Stomach smooth muscle (tissue), 2 donors: ENCODE results near the gene OR10A3.

ENCODE experiments used
- H3K27ac ChIP-seq: one replicate; pipeline ENCODE4 v1.7.0; 2013; ENCODE audit warnings: mild to moderate bottlenecking, low read length, inconsistent platforms
- H3K27me3 ChIP-seq, 2 donors: one replicate each; pipeline ENCODE4 v1.7.0; 2013; ENCODE audit warnings: low read length in 2 of 2; ENCODE audit not compliant: insufficient read depth in 2 of 2, control insufficient read depth in 1 of 2
- H3K36me3 ChIP-seq, 2 donors: one replicate each; pipeline ENCODE4 v1.7.0; 2013; ENCODE audit warnings: low read length in 2 of 2; ENCODE audit not compliant: control insufficient read depth in 2 of 2, insufficient read depth in 2 of 2
- H3K4me1 ChIP-seq: one replicate; pipeline ENCODE4 v1.7.0; 2013; ENCODE audit warnings: low read length; ENCODE audit not compliant: control insufficient read depth, insufficient read depth
- H3K4me3 ChIP-seq, 2 donors: one replicate each; pipeline ENCODE4 v1.7.0; 2013; ENCODE audit warnings: low read length in 2 of 2
- H3K9ac ChIP-seq, 2 donors: one replicate each; pipeline ENCODE4 v1.7.0; 2013; ENCODE audit warnings: low read length in 2 of 2, mild to moderate bottlenecking in 1 of 2
- H3K9me3 ChIP-seq, 2 donors: one replicate each; pipeline ENCODE4 v1.7.0; 2013; ENCODE audit warnings: low read length in 2 of 2; ENCODE audit not compliant: control insufficient read depth in 2 of 2
- donor health status: healthy.
- donor health status: Pancreatic carcinoma.

The OR10A3 gene

GRCh38 chr11:7969756-7970646, 28.5 kb upstream of the OR10A3 start:
- no peak overlapping the region for H3K4me3 ChIP-seq

DNA sequence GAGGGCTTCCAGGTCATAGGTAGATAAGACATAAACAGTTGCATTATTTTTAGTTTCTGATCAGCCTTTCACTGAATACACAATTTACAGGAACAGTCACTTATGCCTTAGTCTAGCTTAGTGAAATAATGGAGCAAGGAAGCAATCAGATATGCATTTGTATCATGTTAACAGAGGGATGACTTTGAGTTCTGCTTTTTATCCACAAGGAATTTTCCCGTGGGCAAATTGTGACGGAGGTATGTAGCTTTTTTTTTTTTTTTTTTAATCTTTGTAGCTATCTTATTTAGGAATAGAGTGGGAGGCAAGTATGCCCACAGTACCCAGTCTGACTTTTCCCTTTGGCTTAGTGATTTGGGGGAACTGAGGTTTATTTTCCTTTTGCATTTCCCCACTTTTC, 27.2 kb upstream of the OR10A3 start:
- Histone ChIP-seq H3K27me3 (no peaks in the 10 kb centered on the region), H3K27ac (no peak overlapping the region), H3K9me3 (no peaks in the 10 kb centered on the region), H3K4me1 (no peaks in the 10 kb centered on the region), H3K4me3 (no peak overlapping the region), H3K9ac (no peak overlapping the region), H3K36me3 (no peaks in the 10 kb centered on the region)

More at GRCh38 chr11:7969756-7970646, 28.5 kb upstream of the OR10A3 start:
- Histone ChIP-seq H3K9me3 (no peaks in the 10 kb centered on the region), H3K27ac (no peak overlapping the region), H3K27me3 (no peaks in the 10 kb centered on the region), H3K36me3 (no peaks in the 10 kb centered on the region), H3K4me1 (no peaks in the 10 kb centered on the region), H3K9ac (no peak overlapping the region)

DNA sequence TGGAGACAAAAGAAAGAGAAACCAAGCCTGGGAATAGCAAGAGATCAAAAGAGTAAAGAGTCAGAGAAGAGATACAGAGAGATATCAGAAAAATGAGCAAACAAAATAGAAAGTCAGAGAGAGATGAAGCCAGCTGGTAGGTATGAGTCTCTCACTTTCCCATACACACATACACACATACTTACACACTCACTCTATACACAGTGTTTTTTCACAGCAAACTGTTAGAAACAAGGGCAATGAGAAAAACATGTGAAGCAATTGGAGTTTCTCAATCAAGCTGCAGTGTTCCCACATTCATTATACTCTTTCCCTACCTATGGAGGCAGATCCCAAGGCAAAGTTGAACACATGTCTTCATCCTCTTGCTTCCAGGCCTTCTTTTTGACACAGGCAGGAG, 26.3 kb upstream of the OR10A3 start:
- Histone ChIP-seq H3K9me3 (no peaks in the 10 kb centered on the region), H3K4me1 (no peaks in the 10 kb centered on the region), H3K27ac (no peak overlapping the region), H3K9ac (no peak overlapping the region), H3K27me3 (no peaks in the 10 kb centered on the region), H3K36me3 (no peaks in the 10 kb centered on the region), H3K4me3 (no peak overlapping the region)

- Histone ChIP-seq H3K36me3 (no peaks in the 10 kb centered on the region), H3K9ac (no peak overlapping the region), H3K9me3 (no peaks in the 10 kb centered on the region), H3K27me3 (no peaks in the 10 kb centered on the region), H3K27ac (no peak overlapping the region), H3K4me3 (no peak overlapping the region), H3K4me1 (no peaks in the 10 kb centered on the region)
Observed at GRCh38 chr11:7967097-7967496, 25.6 kb upstream of the OR10A3 start.

- Histone ChIP-seq H3K9me3 (peaks cover 0 to 4% of the 10 kb centered on the region in 2 donors), H3K4me3 (no peak within 1 kb of the TSS), H3K4me1 (no peaks in the 10 kb centered on the region), H3K36me3 (no peaks in the 10 kb centered on the region), H3K9ac (no peak within 1 kb of the TSS), H3K27ac (no peak within 1 kb of the TSS), H3K27me3 (peaks cover 0 to 2% of the 10 kb centered on the region in 2 donors)
Observed at GRCh38 chr11:7965386-7965785, 23.9 kb upstream of the OR10A3 start, which contains the start of gene NLRP10. Gene NLRP10 (minus strand): TSS chr11:7965447. CDS start chr11:7963495, 1,952 bp downstream.

GRCh38 chr11:7964873-7965272, 23.4 kb upstream of the OR10A3 start:
- Histone ChIP-seq H3K9ac (no peak overlapping the region), H3K36me3 (no peaks in the 10 kb centered on the region), H3K4me3 (no peak overlapping the region), H3K4me1 (no peaks in the 10 kb centered on the region), H3K27me3 (peaks cover 0 to 2% of the 10 kb centered on the region in 2 donors), H3K9me3 (peaks cover 0 to 4% of the 10 kb centered on the region in 2 donors), H3K27ac (no peak overlapping the region)

DNA sequence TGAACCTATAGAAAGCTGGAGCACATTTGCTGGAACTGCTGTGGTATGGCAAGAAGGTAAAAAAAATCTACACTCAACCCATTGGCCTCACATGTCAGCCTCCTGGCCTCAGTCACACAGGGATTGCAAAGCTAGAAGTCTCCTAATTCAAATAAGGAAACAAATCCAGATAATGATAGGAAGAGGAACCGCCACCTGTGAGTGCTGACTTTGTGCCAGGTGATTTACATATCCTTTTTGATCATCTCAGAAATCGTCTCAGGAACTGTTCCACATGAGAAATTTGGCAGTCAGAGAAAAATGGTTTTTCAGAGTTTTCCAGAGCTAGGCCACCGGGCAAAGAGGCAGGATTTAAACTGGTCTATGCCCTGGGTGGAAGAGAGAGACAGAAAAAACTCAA, 22.8 kb upstream of the OR10A3 start:
- Histone ChIP-seq H3K4me3 (no peak overlapping the region), H3K36me3 (no peaks in the 10 kb centered on the region), H3K9me3 (peaks cover 0 to 4% of the 10 kb centered on the region in 2 donors), H3K27ac (no peak overlapping the region), H3K4me1 (no peaks in the 10 kb centered on the region), H3K27me3 (peaks cover 0 to 2% of the 10 kb centered on the region in 2 donors), H3K9ac (no peak overlapping the region)

DNA sequence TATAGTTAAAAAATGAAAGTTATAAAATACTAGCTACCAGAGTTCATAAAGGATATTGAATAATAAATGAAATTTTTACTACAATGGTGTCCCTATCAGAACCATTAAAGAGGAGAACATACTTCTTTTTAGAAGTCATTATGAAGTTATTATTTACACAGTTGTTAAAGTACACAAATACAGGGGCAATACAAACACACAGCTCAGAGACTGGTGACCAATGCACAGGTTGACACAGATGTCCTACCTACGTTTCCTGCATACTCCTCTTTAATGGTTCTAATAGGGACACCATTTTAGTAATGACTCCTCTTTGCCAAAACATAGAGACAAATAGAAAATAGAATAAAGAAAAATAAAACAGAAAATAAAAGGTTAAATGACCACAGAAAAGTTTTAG, 13.7 kb upstream of the OR10A3 start:
- Histone ChIP-seq H3K9ac (no peak overlapping the region), H3K4me1 (no peaks in the 10 kb centered on the region), H3K4me3 (no peak overlapping the region), H3K9me3 (peaks cover 0 to 3% of the 10 kb centered on the region in 2 donors), H3K36me3 (no peaks in the 10 kb centered on the region), H3K27ac (no peak overlapping the region), H3K27me3 (no peaks in the 10 kb centered on the region)

- H3K4me3 ChIP-seq: no peak overlapping the region
- peaks cover 0 to 2% of the 10 kb centered on the region in 2 donors for H3K27me3 ChIP-seq
Observed at GRCh38 chr11:7949934-7950333, 8.4 kb upstream of the OR10A3 start.

DNA sequence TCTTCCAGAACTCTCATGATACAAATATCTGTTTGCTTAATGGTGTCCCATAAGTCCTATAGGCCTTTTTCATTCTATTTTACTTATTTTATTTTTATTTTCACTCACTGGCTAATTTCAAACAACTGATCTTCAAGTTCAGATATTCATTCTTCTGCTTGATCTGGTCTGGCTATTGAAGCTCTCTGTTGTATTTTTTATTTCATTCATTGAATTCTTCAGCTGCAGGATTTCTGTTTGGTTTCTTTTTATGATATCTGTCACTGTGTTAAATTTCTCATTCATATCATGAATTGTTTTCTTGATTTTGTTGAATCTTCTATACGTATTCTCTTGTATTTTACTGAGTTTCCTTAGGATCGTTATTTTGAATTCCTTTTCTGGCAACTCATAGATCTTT, 2.6 kb upstream of the OR10A3 start:
- no peaks in the 10 kb centered on the region for H3K36me3 ChIP-seq
- H3K4me1 ChIP-seq: no peaks in the 10 kb centered on the region
- peaks cover 0 to 2% of the 10 kb centered on the region in 2 donors for H3K27me3 ChIP-seq
- peaks cover 9 to 13% of the 10 kb centered on the region in 2 donors for H3K9me3 ChIP-seq
- H3K9ac ChIP-seq: no peak overlapping the region
- H3K27ac ChIP-seq: no peak overlapping the region
- H3K4me3 ChIP-seq: no peak overlapping the region

More at GRCh38 chr11:7949934-7950333, 8.4 kb upstream of the OR10A3 start:
- Histone ChIP-seq H3K36me3 (no peaks in the 10 kb centered on the region), H3K9ac (no peak overlapping the region), H3K9me3 (peaks cover 0 to 2% of the 10 kb centered on the region in 2 donors), H3K4me1 (no peaks in the 10 kb centered on the region), H3K27ac (no peak overlapping the region)

- Histone ChIP-seq H3K36me3 (no peaks in the 10 kb centered on the region), H3K27me3 (no peaks in the 10 kb centered on the region), H3K9me3 (peaks cover 9 to 13% of the 10 kb centered on the region in 2 donors), H3K9ac (no peak overlapping the region), H3K4me3 (no peak overlapping the region), H3K4me1 (no peaks in the 10 kb centered on the region), H3K27ac (no peak overlapping the region)
Observed at GRCh38 chr11:7941146-7941545, 362 bp downstream of the OR10A3 start.
